Neural cell (in vitro differentiated cells): Measurements from ENCODE around the gene PTPRN2. TPM values are rescaled to one million over a fixed set of nuclear protein-coding genes. Genes with fewer than 3 reads are reported as not detected.
A peak's percentile ranks its signal among the peaks of the same experiment; 100 is the strongest.

Experiments used
- H2AFZ ChIP-seq: fragments of 200-600, 300-800 bp; sonication (generic), shearing (Covaris generic); 2 replicates; pipeline ENCODE4 v1.6.0; 2014; ENCODE audit warnings: low read depth, mild to moderate bottlenecking, antibody characterized with exemption, low read length, moderate library complexity
- H3F3A ChIP-seq: fragments of 200-600 bp; shearing (Covaris generic); 2 replicates; pipeline ENCODE4 v1.6.1; 2016; ENCODE audit warnings: mild to moderate bottlenecking, moderate library complexity, mixed read lengths, antibody characterized with exemption, low read length; ENCODE audit not compliant: insufficient read depth, poor library complexity, severe bottlenecking
- H3K27ac ChIP-seq: fragments of 200-600, 300-800 bp; sonication (generic), shearing (Covaris generic); 2 replicates; pipeline ENCODE4 v1.5.1; 2014; ENCODE audit warnings: mild to moderate bottlenecking, low read length, moderate library complexity
- H3K27me3 ChIP-seq: fragments of 300-800, 200-600 bp; sonication (generic), shearing (Covaris generic); 2 replicates; pipeline ENCODE4 v1.6.0; 2014; ENCODE audit warnings: mild to moderate bottlenecking, low read depth, low read length, moderate library complexity; ENCODE audit not compliant: insufficient read depth
- H3K36me3 ChIP-seq: fragments of 300-800, 200-600 bp; sonication (generic), shearing (Covaris generic); 2 replicates; pipeline ENCODE4 v1.5.1; 2014; ENCODE audit warnings: mild to moderate bottlenecking, antibody characterized with exemption, low read length, moderate library complexity; ENCODE audit not compliant: insufficient read depth
- H3K4me2 ChIP-seq: fragments of 300-800, 200-600 bp; sonication (generic), shearing (Covaris generic); 2 replicates; pipeline ENCODE4 v1.6.0; 2014; ENCODE audit warnings: mild to moderate bottlenecking, low read length
- H3K4me3 ChIP-seq: fragments of 300-800, 200-600 bp; sonication (generic), shearing (Covaris generic); 2 replicates; pipeline ENCODE4 v1.5.1; 2014; ENCODE audit warnings: mild to moderate bottlenecking, low read length, moderate library complexity
- H3K79me2 ChIP-seq: fragments of 200-600 bp; shearing (Covaris generic); replicated peaks from 2 replicates; pipeline ENCODE4 v1.6.0; 2014; ENCODE audit warnings: mild to moderate bottlenecking, low read length, moderate library complexity; ENCODE audit not compliant: insufficient read depth
- H3K9ac ChIP-seq: fragments of 300-800, 200-600 bp; sonication (generic), shearing (Covaris generic); 2 replicates; pipeline ENCODE4 v1.6.1; 2016; ENCODE audit warnings: mild to moderate bottlenecking, low read length, mixed read lengths
- H3K9me2 ChIP-seq: fragments of 200-600 bp; shearing (Covaris generic); 2 replicates; pipeline ENCODE4 v1.6.1; 2016; ENCODE audit warnings: mild to moderate bottlenecking, low read length, mixed read lengths; ENCODE audit not compliant: insufficient read depth
- H3K9me3 ChIP-seq: fragments of 200-600, 300-800 bp; sonication (generic), shearing (Covaris generic); 2 replicates; pipeline ENCODE4 v1.6.1; 2016; ENCODE audit warnings: mild to moderate bottlenecking, mixed run types, low read length, moderate library complexity, mixed read lengths
- H4K20me1 ChIP-seq: fragments of 200-600 bp; shearing (Covaris generic); 2 replicates; pipeline ENCODE4 v1.6.1; 2016; ENCODE audit warnings: mild to moderate bottlenecking, mixed run types; ENCODE audit not compliant: insufficient read depth
- EP300 ChIP-seq: fragments of 450-650 bp; conservative IDR thresholded peaks from 2 replicates; pipeline ENCODE4 v1.6.1; 2014; ENCODE audit warnings: antibody characterized with exemption, mild to moderate bottlenecking, moderate library complexity; ENCODE audit not compliant: poor library complexity, severe bottlenecking
- EZH2 ChIP-seq: fragments of 200-600, 300-800 bp; shearing (Covaris generic), sonication (generic); IDR thresholded peaks from 2 replicates; pipeline ENCODE4 v1.6.1; 2014; ENCODE audit warnings: antibody characterized with exemption, low read length, borderline replicate concordance, mild to moderate bottlenecking; ENCODE audit not compliant: insufficient read depth, poor library complexity, severe bottlenecking
- MXI1 ChIP-seq: fragments of 450-650 bp; conservative IDR thresholded peaks from 2 replicates; pipeline ENCODE4 v1.6.1; 2014; ENCODE audit warnings: antibody characterized with exemption, mild to moderate bottlenecking; ENCODE audit not compliant: poor library complexity, severe bottlenecking
- POLR2AphosphoS5 ChIP-seq: IDR thresholded peaks from 2 replicates; pipeline ENCODE4 v1.6.1; 2012
- RAD21 ChIP-seq: fragments of 450-650 bp; conservative IDR thresholded peaks from 2 replicates; pipeline ENCODE4 v1.6.1; 2014; ENCODE audit warnings: antibody characterized with exemption, mild to moderate bottlenecking, moderate library complexity
- SMC3 ChIP-seq: fragments of 450-650 bp; conservative IDR thresholded peaks from 2 replicates; pipeline ENCODE4 v1.6.1; 2014; ENCODE audit warnings: antibody characterized with exemption, mild to moderate bottlenecking, moderate library complexity; ENCODE audit not compliant: poor library complexity
- TAF1 ChIP-seq: IDR thresholded peaks from 2 replicates; pipeline ENCODE4 v1.6.1; 2012; ENCODE audit warnings: low read depth
- polyA plus RNA-seq: library from polyadenylated mRNA; depleted of rRNA; stranded (reverse); fragments of >200 nt; gene quantifications from 2 replicates; pipeline ENCODE4 v1.2.3, GENCODE V29; 2014
- TF ChIP-seq, protein P1 (sequence below): fragments of 450-650 bp; IDR thresholded peaks from 2 replicates; pipeline ENCODE4 v1.5.1; 2014; ENCODE audit warnings: antibody characterized with exemption, mild to moderate bottlenecking, moderate library complexity; ENCODE audit not compliant: poor library complexity, severe bottlenecking
- TF ChIP-seq, protein P2 (sequence below): IDR thresholded peaks from 2 replicates; pipeline ENCODE4 v1.6.1; 2012; ENCODE audit warnings: borderline replicate concordance

PTPRN2 gene
- polyA plus RNA-seq, 1 donor from 2014 or later = 31.0 TPM

DNA sequence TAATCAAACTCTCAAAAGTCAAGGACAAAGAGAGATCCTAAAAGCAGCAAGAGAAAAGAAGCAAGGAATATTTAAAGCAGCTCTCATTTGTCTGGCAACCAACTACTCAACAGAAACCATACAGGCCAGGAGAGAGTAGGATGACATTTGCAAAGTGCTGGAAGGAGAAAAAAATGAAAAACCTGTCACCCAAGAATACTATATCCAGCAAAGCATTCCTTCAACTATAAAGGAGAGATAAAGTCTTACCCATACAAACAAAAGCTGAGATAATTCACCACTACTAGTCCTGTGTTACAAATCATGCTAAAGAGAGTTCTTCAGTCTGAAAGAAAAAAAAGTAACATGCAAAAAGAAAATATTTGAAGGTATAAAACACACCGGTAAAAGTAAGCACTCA lies 357.7 kb downstream of the PTPRN2 start:
- Histone ChIP-seq H3K27ac (no peak overlapping the region), H3K4me2 (no peak overlapping the region), H3K4me3 (no peak overlapping the region), H3K27me3 (no peaks in the 10 kb centered on the region), H3F3A (no peaks in the 10 kb centered on the region), H3K79me2 (no peaks in the 10 kb centered on the region), H3K9ac (no peak overlapping the region), H4K20me1 (no peaks in the 10 kb centered on the region), H2AFZ (no peak overlapping the region), H3K9me3 (no peaks in the 10 kb centered on the region), H3K9me2 (no peaks in the 10 kb centered on the region), H3K36me3 (no peaks in the 10 kb centered on the region)
- TF ChIP-seq SMC3 (no peak), EP300 (no peak), TAF1 (no peak), EZH2 (no peak), POLR2AphosphoS5 (no peak), RAD21 (no peak), MXI1 (no peak)
- TF ChIP-seq, protein P1, sequence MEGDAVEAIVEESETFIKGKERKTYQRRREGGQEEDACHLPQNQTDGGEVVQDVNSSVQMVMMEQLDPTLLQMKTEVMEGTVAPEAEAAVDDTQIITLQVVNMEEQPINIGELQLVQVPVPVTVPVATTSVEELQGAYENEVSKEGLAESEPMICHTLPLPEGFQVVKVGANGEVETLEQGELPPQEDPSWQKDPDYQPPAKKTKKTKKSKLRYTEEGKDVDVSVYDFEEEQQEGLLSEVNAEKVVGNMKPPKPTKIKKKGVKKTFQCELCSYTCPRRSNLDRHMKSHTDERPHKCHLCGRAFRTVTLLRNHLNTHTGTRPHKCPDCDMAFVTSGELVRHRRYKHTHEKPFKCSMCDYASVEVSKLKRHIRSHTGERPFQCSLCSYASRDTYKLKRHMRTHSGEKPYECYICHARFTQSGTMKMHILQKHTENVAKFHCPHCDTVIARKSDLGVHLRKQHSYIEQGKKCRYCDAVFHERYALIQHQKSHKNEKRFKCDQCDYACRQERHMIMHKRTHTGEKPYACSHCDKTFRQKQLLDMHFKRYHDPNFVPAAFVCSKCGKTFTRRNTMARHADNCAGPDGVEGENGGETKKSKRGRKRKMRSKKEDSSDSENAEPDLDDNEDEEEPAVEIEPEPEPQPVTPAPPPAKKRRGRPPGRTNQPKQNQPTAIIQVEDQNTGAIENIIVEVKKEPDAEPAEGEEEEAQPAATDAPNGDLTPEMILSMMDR = no peak
- TF ChIP-seq, protein P2, sequence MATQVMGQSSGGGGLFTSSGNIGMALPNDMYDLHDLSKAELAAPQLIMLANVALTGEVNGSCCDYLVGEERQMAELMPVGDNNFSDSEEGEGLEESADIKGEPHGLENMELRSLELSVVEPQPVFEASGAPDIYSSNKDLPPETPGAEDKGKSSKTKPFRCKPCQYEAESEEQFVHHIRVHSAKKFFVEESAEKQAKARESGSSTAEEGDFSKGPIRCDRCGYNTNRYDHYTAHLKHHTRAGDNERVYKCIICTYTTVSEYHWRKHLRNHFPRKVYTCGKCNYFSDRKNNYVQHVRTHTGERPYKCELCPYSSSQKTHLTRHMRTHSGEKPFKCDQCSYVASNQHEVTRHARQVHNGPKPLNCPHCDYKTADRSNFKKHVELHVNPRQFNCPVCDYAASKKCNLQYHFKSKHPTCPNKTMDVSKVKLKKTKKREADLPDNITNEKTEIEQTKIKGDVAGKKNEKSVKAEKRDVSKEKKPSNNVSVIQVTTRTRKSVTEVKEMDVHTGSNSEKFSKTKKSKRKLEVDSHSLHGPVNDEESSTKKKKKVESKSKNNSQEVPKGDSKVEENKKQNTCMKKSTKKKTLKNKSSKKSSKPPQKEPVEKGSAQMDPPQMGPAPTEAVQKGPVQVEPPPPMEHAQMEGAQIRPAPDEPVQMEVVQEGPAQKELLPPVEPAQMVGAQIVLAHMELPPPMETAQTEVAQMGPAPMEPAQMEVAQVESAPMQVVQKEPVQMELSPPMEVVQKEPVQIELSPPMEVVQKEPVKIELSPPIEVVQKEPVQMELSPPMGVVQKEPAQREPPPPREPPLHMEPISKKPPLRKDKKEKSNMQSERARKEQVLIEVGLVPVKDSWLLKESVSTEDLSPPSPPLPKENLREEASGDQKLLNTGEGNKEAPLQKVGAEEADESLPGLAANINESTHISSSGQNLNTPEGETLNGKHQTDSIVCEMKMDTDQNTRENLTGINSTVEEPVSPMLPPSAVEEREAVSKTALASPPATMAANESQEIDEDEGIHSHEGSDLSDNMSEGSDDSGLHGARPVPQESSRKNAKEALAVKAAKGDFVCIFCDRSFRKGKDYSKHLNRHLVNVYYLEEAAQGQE = no peak

DNA sequence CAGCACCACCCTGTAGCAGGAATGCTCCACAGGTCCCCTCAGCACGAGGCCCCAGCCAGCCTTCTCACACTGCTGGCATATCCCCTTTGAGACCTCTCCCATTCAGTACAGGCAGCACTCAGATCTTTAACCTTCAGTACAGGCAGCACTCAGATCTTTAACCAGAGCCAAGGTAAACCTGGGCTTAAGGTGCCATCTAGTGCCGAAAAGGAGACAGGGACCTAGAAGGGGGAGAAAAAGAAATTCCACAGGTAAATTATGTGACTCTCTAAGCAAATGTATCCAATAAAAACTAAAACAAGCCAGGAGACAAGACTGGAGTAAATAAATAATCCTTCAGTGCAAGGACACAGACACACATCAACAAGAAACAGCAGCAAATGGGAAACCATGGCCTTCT lies 358.6 kb downstream of the PTPRN2 start:
- Histone ChIP-seq H3K4me2 (no peak overlapping the region), H3K36me3 (no peaks in the 10 kb centered on the region), H3K9me3 (no peaks in the 10 kb centered on the region), H3K9ac (no peak overlapping the region), H4K20me1 (no peaks in the 10 kb centered on the region), H3K27ac (no peak overlapping the region), H3K79me2 (no peaks in the 10 kb centered on the region), H2AFZ (no peak overlapping the region), H3K27me3 (no peaks in the 10 kb centered on the region), H3F3A (no peaks in the 10 kb centered on the region), H3K9me2 (no peaks in the 10 kb centered on the region), H3K4me3 (no peak overlapping the region)
- no peak for TF ChIP-seq TAF1
- no peak for TF ChIP-seq MXI1
- peak; percentile 65 for TF ChIP-seq RAD21
- TF ChIP-seq, protein P2 = no peak
- no peak for TF ChIP-seq EZH2
- TF ChIP-seq, protein P1 = peak; percentile 50
- TF ChIP-seq POLR2AphosphoS5 = no peak
- peak; percentile 55 for TF ChIP-seq SMC3
- TF ChIP-seq EP300 = no peak
